ENCODE measurements around the gene FAM20C. TPM values are rescaled to one million over a fixed set of nuclear protein-coding genes. Genes with fewer than 3 reads are reported as not detected.
"Not testable (repeated sequence)": the region's sequence is repeated elsewhere in the genome, so short reads cannot be mapped to it uniquely, and the experiment has no call there.

The FAM20C gene
- total RNA-seq, 4 donors from 2014 or later, result 15.8 to 20.4 (median 18.7) TPM

GRCh38 chr7:240146-240676 lies 47.8 kb downstream of the FAM20C start:
- no peak overlapping the region for H3K27ac ChIP-seq
- no peaks in the 10 kb centered on the region for H3K27me3 ChIP-seq
- H3K4me3 ChIP-seq, result no peak overlapping the region
- DNase-seq (ENCODE audit: low spot score in 2 of 2), result no peak
- H3K9me3 ChIP-seq, result no peaks in the 10 kb centered on the region
- H3K36me3 ChIP-seq, result no peaks in the 10 kb centered on the region
- peaks cover 19% of the 10 kb centered on the region for H3K4me1 ChIP-seq
- no peak for TF ChIP-seq CTCF (IDR thresholded peaks at IDR 0.05)
- TF ChIP-seq POLR2AphosphoS5 (IDR thresholded peaks at IDR 0.05), result no peak
- TF ChIP-seq POLR2A (IDR thresholded peaks at IDR 0.05), result no peak
- no peak for TF ChIP-seq EP300 (IDR thresholded peaks at IDR 0.05)

- Histone ChIP-seq H3K27ac (no peak overlapping the region), H3K27me3 (no peaks in the 10 kb centered on the region), H3K4me1 (peaks cover 11% of the 10 kb centered on the region), H3K4me3 (no peak overlapping the region), H3K9me3 (no peaks in the 10 kb centered on the region), H3K36me3 (peaks cover 3% of the 10 kb centered on the region)
- no peak for DNase-seq (ENCODE audit: low spot score in 2 of 2)
- TF ChIP-seq CTCF (IDR thresholded peaks at IDR 0.05) (no peak), EP300 (IDR thresholded peaks at IDR 0.05) (no peak), POLR2A (IDR thresholded peaks at IDR 0.05) (no peak), POLR2AphosphoS5 (IDR thresholded peaks at IDR 0.05) (no peak)
- 40% methylated on average over 9 of the region's 16 CpGs for WGBS
These were observed 48.6 kb downstream of the FAM20C start for GRCh38 chr7:240887-241421.

DNA sequence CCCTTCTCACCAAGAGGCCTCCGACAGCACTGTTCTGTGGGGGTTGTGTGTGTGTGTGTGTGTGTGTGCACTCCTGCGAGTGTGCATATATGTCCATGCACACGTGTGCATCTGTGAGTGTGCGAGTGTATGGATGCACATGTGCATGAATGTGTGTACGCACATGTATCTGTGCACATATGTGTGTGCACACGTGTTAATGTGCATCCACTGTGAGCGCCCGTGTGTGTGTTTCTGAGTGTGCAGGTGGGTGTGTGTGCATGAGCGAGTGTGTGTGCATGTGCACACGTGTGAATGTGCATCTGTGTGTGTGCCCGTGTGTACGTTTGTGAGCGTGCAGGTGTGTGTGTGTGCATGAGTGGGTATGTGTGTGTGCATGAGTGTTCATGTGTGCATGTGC lies 49.1 kb downstream of the FAM20C start:
- Histone ChIP-seq H3K36me3 (peaks cover 9% of the 10 kb centered on the region), H3K4me3 (no peak overlapping the region), H3K4me1 (peaks cover 9% of the 10 kb centered on the region), H3K27me3 (no peaks in the 10 kb centered on the region), H3K27ac (no peak overlapping the region), H3K9me3 (no peaks in the 10 kb centered on the region)
- no peak for TF ChIP-seq CTCF (IDR thresholded peaks at IDR 0.05)
- TF ChIP-seq POLR2AphosphoS5 (IDR thresholded peaks at IDR 0.05), result no peak
- no peak for TF ChIP-seq EP300 (IDR thresholded peaks at IDR 0.05)
- TF ChIP-seq POLR2A (IDR thresholded peaks at IDR 0.05), result no peak
- 96% methylated on average over 11 of the region's 13 CpGs for WGBS
- DNase-seq (ENCODE audit: low spot score in 2 of 2), result no peak

GRCh38 chr7:242826-243579 lies 50.6 kb downstream of the FAM20C start:
- not testable (repeated sequence) for DNase-seq (ENCODE audit: low spot score in 2 of 2); H3K27ac ChIP-seq; H3K4me1 ChIP-seq; H3K4me3 ChIP-seq; H3K27me3 ChIP-seq; H3K9me3 ChIP-seq
- peaks cover 22% of the 10 kb centered on the region for H3K36me3 ChIP-seq
- 100% methylated on average over 1 of the region's 21 CpGs for WGBS

DNA sequence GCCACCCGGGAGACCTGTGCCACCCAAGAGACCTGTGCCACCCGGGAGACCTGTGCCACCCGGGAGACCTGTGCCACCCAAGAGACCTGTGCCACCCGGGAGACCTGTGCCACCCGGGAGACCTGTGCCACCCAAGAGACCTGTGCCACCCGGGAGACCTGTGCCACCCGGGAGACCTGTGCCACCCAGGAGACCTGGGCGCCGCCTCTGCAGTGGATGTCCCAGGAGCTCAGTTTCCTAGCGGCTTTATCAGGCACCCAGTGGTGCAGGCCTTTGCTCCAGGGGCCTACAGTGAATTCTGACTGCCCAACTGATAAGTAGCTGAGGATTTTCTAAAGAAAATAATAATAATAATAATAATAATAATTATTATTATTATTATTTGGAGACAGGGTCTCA lies 51.2 kb downstream of the FAM20C start:
- WGBS, result 100% methylated on average over 3 of the region's 10 CpGs
- not testable (repeated sequence) for DNase-seq (ENCODE audit: low spot score in 2 of 2); H3K4me1 ChIP-seq; H3K4me3 ChIP-seq; H3K27ac ChIP-seq; H3K27me3 ChIP-seq; H3K9me3 ChIP-seq
- H3K36me3 ChIP-seq, result peaks cover 28% of the 10 kb centered on the region

- H3K27me3 ChIP-seq, result no peaks in the 10 kb centered on the region
- 95% methylated on average over 4 of the region's 22 CpGs for WGBS
- no peak overlapping the region for H3K27ac ChIP-seq
- peaks cover 9% of the 10 kb centered on the region for H3K4me1 ChIP-seq
- no peak for DNase-seq (ENCODE audit: low spot score in 2 of 2)
- no peak overlapping the region for H3K4me3 ChIP-seq
- TF ChIP-seq EP300 (IDR thresholded peaks at IDR 0.05) (no peak), CTCF (IDR thresholded peaks at IDR 0.05) (no peak), POLR2AphosphoS5 (IDR thresholded peaks at IDR 0.05) (no peak), POLR2A (IDR thresholded peaks at IDR 0.05) (no peak)
- peaks cover 42% of the 10 kb centered on the region for H3K36me3 ChIP-seq
- no peaks in the 10 kb centered on the region for H3K9me3 ChIP-seq
These were observed 52.6 kb downstream of the FAM20C start for GRCh38 chr7:244974-245373.

Data from suprapubic skin (tissue), 4 donors.